GM21619 (cell line): ENCODE measurements around the gene RCOR2.
"Not testable (repeated sequence)": the region's sequence is repeated elsewhere in the genome, so short reads cannot be mapped to it uniquely, and the experiment has no call there.

Source experiments
- ATAC-seq: cut with Tn5 transposase; IDR thresholded peaks from one replicate; pipeline ENCODE4 v1.9.1; 2021; ENCODE audit not compliant: unreplicated experiment

RCOR2 gene

DNA sequence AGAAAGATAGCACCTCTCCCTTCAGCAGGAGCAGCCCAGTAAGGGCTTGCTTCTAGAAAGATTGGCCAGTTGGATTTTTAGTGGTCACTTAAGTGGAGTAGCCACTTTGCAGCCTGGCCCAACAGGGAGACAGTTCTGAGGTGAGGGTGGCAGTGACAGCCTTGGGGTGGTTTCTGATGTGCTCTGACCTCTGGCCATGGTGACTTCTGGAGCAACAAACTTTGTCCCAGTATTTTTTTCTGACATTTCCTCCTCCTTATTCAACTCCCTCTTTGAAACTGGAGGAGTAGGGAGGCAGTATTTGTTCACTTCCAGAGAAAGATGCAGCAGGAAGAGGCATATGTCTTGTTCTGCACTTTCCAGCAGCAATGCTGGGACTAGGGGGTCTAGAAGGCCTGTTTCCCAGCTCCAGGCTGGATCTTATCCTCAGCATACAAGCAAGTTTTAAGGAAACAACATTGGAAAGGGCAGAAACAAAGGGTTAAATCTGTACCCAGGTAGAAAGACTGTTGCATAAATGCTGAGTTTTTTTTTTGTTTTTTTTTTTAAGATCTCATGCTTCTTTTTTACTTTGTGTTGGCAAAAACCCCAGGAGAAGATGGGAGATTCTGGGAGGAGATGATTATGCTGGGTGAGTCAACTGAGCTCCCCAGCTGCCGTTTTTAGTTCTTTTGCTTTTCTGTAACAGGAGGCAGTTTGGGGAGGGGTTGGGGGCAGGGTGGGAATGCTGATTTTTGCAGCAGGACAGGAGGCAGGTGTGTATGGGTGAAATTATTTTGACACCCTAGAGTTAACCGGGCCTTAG, 37.2 kb downstream of the RCOR2 start:
- no peak for ATAC-seq

DNA sequence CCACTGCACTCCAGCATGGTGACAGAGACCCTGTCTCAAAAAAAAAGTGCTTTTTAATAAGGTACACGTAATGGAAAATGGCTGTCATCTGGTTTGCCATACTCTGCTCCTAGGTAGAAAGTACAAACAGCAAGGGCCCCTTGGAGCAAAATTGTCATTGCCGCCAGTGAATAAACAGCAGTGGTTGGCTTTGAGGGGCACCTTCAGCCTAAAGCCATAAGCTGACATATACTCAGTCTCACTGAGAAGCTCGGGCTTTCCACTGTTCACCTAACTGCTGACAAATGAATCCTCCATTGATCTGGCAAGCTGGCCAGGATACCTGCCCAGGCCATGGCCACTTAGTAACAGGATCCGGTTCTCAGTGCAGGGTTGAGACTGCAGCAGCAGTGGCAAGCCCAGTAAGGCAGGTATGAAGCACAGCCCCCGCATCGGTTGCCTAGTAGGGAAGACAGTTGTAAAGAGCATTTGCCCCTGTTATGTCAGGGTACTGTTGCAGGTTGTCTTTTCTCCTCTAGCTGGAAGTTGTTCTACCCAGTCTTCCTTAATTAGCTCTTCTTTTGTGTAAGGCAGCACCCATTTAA, 39.2 kb downstream of the RCOR2 start:
- ATAC-seq, result no peak

DNA sequence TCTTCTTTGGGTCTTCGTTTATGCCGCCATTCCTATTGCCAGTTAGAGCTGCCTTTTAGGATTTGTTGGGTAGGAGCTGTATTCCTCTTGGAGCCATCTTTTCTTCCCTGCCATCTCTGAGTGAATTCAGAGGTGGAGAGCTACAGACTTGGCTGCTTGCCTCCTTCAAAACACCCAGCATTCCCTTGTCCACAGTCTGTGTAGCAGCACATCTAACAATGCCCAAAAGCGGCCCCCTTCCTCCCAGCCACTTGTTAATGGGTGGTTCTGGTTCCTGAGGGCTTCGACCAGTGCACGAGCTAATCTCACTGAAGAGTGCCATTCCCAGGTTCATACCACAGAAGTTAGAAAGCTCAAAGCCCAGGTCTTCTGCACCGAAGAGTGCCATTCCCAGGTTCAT, 40.3 kb downstream of the RCOR2 start:
- ATAC-seq, result no peak

DNA sequence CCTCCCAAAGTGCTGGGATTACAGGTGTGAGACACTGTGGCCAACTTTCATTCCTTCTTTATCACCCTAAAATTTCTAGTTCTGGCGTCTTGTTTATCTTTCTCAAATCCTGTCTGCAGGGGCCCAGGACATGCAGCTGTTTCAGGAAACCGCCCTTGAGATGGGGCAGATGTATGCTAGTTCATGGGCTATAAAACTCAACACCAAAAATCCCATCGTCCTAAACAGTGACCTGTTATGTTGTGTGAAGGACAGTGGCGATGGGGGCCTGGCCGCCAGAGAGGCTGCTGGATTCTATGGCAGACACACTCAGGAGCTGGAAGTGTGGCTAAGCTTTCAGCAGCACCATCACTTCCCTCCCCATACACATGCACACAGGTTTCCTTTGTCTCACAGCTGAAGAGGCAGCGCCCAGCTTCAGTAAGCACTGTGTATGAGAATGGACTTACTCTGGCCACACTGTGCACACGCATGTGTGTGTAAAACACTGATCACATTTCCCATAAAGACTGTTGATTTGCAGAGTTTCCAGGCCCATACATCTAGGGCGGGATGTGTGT, 41.4 kb downstream of the RCOR2 start:
- no peak for ATAC-seq

DNA sequence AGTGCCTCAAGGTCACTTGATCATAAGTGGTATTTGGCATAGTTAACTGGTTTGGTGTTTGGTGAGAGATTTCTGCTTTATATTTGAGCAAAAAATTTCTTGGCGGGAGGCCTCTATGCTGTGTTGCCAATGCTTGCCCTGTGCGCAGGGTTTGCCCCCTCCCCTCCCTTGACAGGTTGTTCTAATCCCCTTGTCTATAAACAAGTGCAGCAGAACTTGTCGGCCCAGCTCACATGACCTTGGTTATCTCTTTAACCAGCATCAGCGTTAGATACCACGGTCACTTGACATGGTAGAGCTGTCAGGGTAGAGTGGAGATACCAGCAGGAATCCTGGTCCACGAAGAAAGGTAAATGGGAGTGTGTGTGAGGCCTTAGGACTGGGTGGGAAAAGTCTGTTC, 42.5 kb downstream of the RCOR2 start:
- ATAC-seq, result no peak

DNA sequence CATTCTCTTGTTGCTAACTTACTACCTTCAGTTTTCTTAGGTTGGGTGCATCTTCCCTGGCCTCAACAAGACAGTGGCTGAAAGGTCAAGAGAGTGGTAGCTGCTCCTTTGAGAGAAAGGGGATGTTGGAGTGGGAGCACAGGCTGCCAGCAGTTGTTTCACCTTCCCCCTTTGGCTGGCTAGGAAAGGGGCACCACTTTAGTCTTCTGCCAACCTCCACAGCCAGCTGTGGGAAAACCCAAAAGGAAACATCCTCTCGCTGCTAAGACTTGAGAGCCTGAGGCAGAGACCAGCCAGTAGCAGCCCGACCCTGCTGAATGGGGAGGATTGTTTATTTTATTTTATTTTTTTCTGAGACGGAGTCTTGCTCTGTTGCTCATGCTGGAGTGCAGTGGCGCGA, 43.7 kb downstream of the RCOR2 start:
- ATAC-seq, result no peak

DNA sequence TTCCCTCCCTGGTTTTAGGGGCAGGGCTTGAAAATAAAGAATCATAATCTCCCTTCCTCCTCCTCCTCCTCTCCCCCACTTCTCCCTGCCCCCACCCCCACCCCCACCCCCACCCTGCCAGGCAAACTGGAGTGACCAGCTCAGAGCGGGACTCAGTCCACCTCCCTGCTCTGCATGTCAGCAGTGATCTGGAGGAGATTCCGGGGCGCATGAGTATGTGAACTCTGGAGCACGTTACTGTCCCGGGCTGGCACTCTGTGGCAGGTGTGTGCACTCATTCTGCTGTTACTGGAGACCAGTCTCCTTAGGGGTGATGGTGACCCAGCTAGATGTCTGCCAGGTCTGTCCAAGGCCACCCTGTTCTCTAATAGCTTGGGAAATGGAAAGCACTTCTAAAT, 44.2 kb downstream of the RCOR2 start:
- no peak for ATAC-seq

DNA sequence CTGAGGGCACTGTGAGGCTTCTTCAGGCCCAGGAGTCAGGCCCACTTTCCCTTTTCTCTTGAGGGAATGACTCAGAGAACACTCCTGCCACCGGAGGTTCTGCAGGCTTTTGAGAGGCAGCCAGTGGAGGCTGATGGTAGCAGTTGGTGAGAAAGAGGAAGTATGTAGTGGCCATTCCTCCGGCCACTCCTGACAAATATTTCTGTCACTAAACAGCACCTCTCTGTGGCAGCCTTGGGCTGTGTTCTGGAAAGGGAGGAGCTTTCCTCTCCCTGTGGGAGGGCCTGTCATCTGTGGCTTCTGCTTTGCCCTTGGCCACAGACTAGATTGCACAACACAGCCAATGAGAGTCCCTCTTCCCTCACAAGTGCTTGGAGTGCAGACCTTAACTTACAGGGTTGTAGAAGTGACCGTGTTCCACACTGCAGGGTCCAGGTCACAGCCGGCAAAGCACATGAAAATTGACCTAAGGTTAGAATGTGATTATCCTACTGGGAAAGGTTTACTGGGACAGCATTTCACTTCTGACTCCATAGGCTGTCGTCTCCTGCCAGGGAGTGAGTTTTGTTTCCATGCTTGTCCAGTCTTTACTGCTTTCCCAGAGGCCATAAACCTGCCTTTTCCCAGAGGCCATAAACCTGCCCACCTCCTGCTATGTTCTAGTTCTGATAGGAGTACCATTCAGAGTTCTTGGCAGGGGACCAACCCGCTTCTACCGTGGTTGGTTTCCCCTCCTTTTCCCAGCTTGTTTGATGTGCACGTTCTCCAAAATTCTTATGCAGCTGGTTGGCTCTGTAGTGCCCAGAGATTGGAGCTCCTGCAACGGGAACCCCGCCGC, 44.8 kb downstream of the RCOR2 start:
- ATAC-seq, result peak; percentile 92

DNA sequence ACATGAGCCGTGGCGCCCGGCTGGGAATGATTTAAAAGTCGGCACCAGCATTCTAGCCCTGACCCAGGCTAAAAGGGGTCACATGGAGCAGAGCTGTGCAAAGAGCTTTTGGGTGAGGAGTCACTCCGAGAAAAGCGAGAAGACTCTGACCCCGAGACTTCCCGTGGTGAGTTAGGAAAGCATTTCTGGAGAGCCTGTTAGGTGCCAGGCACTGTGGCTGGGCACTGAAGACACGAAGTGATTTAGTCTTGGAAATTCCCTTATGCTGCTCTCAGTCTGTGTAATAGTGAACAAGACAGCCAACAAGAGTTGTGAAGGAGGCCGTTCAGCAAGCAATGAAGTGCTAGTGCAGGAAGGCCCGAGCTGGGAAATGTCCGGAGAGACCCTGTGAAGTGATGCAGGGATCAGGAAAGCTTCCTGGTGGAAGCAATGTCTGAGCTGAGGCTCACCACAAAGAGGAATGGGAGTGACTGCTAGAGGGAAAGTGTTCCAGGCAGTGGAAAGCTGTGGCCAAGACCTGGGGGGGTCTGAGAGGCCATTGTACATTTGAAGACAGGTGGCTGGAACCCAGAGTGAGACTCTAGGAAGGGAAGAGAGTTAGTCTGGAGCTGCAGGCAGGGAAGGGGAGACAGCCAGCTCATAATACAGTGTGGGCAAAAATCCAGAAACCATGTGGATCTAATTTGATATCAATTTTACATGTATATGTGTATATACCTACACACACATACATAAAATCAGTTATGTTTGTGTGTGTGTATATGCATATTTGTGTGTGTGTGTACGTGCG, 46.4 kb downstream of the RCOR2 start:
- ATAC-seq, result no peak

DNA sequence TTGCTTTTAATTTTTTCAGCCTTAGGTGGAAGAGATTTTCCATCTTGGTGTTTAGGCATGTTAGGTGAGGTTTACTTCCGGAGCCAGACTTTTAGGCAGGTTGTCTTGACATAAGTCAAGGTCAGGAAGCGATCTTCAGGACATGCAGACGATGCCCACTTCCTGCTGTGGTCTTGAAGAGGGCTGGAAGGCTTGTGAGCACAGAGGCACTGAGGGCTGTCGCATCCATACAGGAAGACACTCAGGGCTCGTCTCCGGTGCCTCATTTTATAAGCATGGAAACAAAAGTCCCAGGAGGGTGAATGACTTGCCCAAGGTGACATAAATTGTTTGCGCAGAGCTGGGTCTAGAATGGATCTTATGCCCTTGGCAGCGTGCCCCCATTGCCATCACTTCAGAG, 47.3 kb downstream of the RCOR2 start:
- no peak for ATAC-seq

DNA sequence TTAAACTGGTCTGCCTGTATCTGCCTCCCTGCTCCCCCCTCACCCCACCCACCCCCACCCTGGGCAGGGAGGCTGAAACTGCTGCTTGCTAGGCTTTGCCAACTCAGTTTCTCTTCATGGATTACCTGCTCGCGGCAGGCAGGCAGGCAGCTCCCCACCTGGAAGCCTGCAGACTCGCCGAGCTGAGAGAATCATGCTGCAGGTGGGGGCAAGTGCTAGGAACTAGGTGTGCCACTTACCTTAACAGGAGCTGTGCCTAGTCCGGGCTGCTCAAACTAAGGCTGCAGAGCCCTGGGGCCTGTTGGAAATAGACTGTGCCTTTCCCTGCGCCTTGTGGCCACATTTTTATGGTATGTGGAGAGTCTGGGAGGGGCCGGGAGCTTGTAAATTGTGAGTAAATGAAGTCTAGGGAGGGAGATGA, 47.8 kb downstream of the RCOR2 start:
- ATAC-seq, result no peak

DNA sequence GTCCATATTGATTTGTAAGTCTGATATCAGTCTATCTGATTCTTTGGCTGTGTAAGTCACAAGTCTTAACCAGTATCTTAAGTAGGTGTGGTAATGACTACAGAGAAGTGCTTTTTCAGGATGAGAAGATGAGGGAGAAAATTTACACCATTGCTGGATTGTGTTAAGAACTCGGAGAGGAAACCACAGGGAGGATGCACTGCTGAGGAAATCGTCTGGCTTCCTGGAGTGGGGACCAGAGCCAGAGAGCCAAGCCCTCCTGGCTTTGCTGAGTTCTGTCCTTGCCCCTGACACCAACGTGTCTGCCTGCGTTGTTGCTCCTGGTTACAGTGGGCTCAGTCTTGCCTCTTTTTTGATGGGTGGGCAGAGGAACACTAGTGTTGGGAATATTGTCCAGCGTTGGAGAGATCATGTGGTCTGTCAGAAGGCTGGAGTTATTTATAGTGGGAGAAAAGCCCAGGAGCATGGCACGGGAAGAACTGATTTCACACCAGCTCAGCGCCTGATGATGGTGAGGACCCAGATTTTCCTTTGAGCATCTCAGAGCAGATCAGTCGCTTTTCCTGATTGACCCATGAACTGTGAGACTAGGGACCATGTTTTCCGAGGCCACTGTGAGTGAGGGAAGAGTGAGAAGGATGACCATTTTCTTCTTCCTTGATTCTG, 48.4 kb downstream of the RCOR2 start:
- ATAC-seq, result no peak

DNA sequence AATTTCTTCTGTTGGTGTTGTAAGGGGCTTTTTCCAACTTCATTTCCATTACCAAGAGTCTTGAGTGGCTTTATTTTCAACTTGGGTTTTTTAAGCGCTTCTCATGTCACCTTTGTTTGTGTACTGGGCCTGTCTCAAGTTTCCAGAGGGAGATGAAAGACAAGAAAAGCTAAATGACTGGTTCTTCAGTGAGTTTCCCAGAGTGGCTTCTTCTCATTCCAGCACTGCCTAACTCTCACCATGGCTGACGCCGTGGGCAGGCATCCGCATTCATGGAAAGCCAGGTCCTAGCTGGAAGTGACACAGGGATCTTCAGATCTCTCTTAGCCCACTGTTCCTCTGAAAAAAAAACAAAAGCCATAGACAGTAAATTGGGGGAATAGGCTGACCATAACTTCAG, 49.5 kb downstream of the RCOR2 start:
- ATAC-seq, result no peak

DNA sequence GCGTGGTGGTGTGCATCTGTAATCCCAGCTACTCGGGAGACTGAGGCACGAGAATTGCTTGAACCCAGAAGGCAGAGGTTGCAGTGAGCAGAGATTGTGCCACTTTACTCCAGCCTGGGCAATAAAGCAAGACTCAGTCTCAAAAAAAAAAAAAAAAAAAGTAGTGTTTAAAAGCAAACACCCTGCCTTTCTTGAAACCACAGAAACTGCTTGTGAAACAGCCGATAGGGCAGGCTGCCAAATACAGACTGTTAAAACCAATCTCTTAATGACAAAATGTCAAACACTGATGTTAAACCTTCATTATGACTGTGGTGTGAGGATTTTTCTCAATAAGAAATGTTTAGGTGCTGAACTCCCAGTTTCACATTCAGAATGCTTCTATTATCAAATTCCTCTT, 50.8 kb downstream of the RCOR2 start:
- peak; percentile 78 for ATAC-seq

DNA sequence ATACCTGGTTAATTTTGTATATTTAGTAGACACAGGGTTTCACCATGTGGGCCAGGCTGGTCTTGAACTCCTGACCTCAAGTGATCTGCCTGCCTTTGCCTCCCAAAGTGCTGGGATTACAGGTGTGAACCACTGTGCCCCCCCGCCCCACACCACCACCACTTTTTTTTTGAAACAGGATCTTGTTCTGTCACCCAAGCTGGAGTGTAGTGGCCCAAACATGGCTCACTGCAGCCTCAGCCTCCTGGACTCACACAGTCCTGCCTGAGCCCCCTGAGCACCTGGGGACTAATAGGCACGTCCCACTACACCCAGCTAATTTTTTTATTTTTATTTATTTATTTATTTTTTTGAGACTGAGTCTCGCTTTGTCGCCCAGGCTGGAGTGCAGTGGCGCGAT, 53.3 kb downstream of the RCOR2 start:
- ATAC-seq, result not testable (repeated sequence)

DNA sequence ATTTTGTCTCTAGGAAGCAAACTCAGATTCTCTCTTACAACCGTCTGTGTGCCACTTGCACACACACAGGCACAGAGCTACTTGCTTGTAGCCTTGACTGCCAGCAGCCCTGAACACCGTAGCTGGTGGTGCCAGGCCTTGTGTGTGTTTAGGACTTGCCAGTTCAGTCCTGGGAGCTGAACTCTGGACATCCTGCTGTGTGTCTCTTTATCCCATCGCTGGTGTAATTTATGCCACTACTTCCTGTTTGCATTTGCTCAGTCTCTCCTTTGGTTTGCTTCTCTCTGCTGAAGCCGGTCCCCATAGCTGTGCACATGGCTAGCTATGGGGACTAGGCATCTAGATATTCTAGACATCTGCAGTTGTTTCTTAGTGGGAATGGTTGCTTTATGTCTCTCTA, 54.0 kb downstream of the RCOR2 start:
- ATAC-seq, result no peak
